Hepatocyte (in vitro differentiated cells): ENCODE data around the gene PCYT1A. TPM values are rescaled to one million over a fixed set of nuclear protein-coding genes. Genes with fewer than 3 reads are reported as not detected.

Experiments used
- DNase-seq: peaks from one replicate; pipeline ENCODE4 v3.0.0-alpha.2; 2016; ENCODE audit warnings: low spot score
- H2AFZ ChIP-seq: fragments of 200-600 bp; sonication (generic); 2 replicates; pipeline ENCODE4 v1.6.0; 2016; ENCODE audit warnings: antibody characterized with exemption, mild to moderate bottlenecking
- H3K27ac ChIP-seq: fragments of 200-600 bp; sonication (generic); 2 replicates; pipeline ENCODE4 v1.5.1; 2016; ENCODE audit warnings: mild to moderate bottlenecking
- H3K27me3 ChIP-seq: fragments of 200-600 bp; sonication (generic); 2 replicates; pipeline ENCODE4 v1.6.1; 2016
- H3K36me3 ChIP-seq: fragments of 200-600 bp; sonication (generic); replicated peaks from 2 replicates; pipeline ENCODE4 v1.5.1; 2016; ENCODE audit warnings: low read depth; ENCODE audit not compliant: insufficient read depth
- H3K4me1 ChIP-seq: fragments of 200-600 bp; sonication (generic); 2 replicates; pipeline ENCODE4 v1.5.1; 2016; ENCODE audit warnings: mild to moderate bottlenecking, moderate library complexity; ENCODE audit not compliant: insufficient read depth
- H3K4me2 ChIP-seq: fragments of 200-600 bp; sonication (generic); 2 replicates; pipeline ENCODE4 v1.6.0; 2016
- H3K4me3 ChIP-seq: fragments of 200-600 bp; sonication (generic); 2 replicates; pipeline ENCODE4 v1.5.1; 2016; ENCODE audit warnings: mild to moderate bottlenecking
- H3K79me2 ChIP-seq: fragments of 200-600 bp; sonication (generic); 2 replicates; pipeline ENCODE4 v1.6.0; 2017; ENCODE audit warnings: mild to moderate bottlenecking
- H3K9me2 ChIP-seq: fragments of 200-600 bp; sonication (generic); replicated peaks from 2 replicates; pipeline ENCODE4 v1.6.0; 2017; ENCODE audit warnings: mild to moderate bottlenecking; ENCODE audit not compliant: insufficient read depth
- H3K9me3 ChIP-seq: fragments of 200-600 bp; sonication (generic); 2 replicates; pipeline ENCODE4 v1.5.1; 2016; ENCODE audit warnings: low read depth, mild to moderate bottlenecking
- H4K20me1 ChIP-seq: fragments of 200-600 bp; sonication (generic); 2 replicates; pipeline ENCODE4 v1.6.0; 2016; ENCODE audit warnings: mild to moderate bottlenecking; ENCODE audit not compliant: insufficient read depth, poor library complexity, severe bottlenecking
- EZH2 ChIP-seq: fragments of 200-600 bp; sonication (generic); IDR thresholded peaks from 2 replicates; pipeline ENCODE4 v1.6.1; 2016; ENCODE audit warnings: antibody characterized with exemption, mild to moderate bottlenecking, borderline replicate concordance
- EZH2phosphoT487 ChIP-seq: fragments of 200-600 bp; sonication (generic); IDR thresholded peaks from one replicate; pipeline ENCODE4 v1.6.1; 2018; ENCODE audit warnings: antibody characterized with exemption, mild to moderate bottlenecking, low read depth, moderate library complexity; ENCODE audit not compliant: unreplicated experiment, severe bottlenecking
- WGBS: methylation state at CpG from one replicate; pipeline ENCODE4 v1.1.6; 2016; ENCODE audit warnings: low lambda C conversion rate; ENCODE audit errors: missing lambda C conversion rate; 5-methylcytosine and 5-hydroxymethylcytosine counted together
- polyA plus RNA-seq: library from polyadenylated mRNA; unstranded; fragments of >200 nt; fragmentation: Nextera tagmentation; extraction: Ambion mirVana; gene quantifications from 2 replicates; pipeline ENCODE4 v1.2.1, GENCODE V29; 2016
- total RNA-seq: library from RNA; depleted of rRNA; stranded (reverse); fragments of >200 nt; gene quantifications from 2 replicates; pipeline ENCODE4 v1.2.3, GENCODE V29; 2014
- TF ChIP-seq, protein P1 (sequence below): fragments of 200-600 bp; sonication (generic); IDR thresholded peaks from 2 replicates; pipeline ENCODE4 v1.5.1; 2016; ENCODE audit warnings: antibody characterized with exemption, mild to moderate bottlenecking; ENCODE audit not compliant: poor library complexity

Gene PCYT1A
- total and polyA plus RNA-seq, 2 experiments from 2014 or later: 23.8 to 69.7 TPM

DNA sequence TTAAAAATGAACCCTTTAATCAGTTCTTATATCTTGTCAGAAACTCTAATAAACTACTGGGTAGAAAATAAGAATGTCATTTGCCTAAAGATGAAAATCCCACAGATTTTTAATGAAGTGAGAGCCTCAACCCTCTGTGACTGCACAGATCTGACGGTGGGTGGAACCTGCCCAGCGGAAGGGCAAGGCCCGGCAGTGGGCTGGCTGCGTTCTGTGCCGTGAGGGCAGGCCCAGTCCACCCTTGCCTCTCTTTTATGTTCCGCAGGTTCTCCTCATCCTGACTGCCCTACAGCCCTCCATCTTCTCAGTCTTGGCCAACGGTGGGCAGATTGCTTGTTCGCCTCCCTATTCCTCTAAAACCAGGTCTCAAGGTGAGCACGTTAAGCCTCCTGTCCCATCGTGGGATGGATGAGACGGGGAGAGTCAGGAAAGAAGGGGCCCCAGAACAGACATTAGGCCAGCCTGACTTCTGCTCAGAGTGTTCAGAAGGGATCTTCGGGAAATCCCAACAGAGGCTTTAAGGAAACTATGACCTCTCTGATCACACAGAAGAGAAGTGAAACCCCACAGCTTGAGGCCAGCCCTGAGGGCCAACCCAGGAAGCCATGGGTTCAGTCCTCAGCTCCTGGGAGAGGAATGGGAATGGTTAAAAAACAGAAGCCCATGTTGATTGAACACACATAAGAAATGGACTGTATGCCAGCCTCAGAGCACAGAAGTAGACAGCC lies 55.2 kb downstream of the PCYT1A start:
- Histone ChIP-seq H3K27ac (no peak overlapping the region), H3K9me3 (no peaks in the 10 kb centered on the region), H3K4me2 (no peak overlapping the region), H3K79me2 (no peaks in the 10 kb centered on the region), H4K20me1 (no peaks in the 10 kb centered on the region), H3K36me3 (no peaks in the 10 kb centered on the region), H3K9me2 (no peaks in the 10 kb centered on the region), H3K27me3 (no peaks in the 10 kb centered on the region), H3K4me1 (no peaks in the 10 kb centered on the region), H2AFZ (no peak overlapping the region), H3K4me3 (no peak overlapping the region)
- no peak for DNase-seq
- no peak for TF ChIP-seq EZH2phosphoT487
- TF ChIP-seq, protein P1, sequence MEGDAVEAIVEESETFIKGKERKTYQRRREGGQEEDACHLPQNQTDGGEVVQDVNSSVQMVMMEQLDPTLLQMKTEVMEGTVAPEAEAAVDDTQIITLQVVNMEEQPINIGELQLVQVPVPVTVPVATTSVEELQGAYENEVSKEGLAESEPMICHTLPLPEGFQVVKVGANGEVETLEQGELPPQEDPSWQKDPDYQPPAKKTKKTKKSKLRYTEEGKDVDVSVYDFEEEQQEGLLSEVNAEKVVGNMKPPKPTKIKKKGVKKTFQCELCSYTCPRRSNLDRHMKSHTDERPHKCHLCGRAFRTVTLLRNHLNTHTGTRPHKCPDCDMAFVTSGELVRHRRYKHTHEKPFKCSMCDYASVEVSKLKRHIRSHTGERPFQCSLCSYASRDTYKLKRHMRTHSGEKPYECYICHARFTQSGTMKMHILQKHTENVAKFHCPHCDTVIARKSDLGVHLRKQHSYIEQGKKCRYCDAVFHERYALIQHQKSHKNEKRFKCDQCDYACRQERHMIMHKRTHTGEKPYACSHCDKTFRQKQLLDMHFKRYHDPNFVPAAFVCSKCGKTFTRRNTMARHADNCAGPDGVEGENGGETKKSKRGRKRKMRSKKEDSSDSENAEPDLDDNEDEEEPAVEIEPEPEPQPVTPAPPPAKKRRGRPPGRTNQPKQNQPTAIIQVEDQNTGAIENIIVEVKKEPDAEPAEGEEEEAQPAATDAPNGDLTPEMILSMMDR: no peak
- no peak for TF ChIP-seq EZH2
- WGBS: 96% methylated on average over 12 of the region's 12 CpGs

DNA sequence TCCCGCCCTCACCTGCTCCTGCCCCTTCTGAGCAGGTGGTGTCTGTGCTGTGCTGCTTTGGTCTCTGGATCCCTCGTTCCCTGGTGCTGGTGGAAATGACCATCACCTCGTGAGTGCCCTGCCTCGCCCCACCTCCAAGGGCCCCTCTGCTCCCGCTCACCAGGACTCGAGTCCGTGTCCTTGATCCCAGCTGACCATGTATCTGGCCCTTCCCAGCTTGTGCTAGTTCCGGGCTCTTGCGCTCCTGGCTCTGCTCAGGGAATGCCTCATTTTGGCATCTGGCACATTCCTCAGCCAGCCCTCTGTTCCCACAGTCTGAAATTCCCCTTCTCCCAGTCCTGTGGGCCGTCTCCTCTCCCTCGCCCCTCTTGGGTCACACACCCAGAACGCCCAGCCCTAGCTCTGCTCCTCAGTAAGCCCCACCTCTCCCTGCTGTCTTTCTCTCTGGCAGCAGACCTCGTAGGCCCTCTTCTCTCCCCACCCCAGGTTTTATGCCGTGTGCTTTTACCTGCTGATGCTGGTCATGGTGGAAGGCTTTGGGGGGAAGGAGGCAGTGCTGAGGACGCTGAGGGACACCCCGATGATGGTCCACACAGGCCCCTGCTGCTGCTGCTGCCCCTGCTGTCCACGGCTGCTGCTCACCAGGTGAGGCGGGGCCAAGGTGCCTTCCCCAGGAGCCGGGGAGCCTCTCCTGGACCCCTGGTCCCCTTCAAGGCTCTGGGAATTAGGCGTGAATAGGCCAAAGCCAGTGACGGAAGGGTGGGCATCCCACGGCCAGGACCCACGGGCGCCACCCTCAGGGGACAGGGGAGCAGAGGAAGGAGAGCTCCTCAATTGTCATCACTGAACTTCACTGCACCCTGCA lies 59.7 kb downstream of the PCYT1A start:
- no peaks in the 10 kb centered on the region for H3K9me3 ChIP-seq
- TF ChIP-seq, protein P1: no peak
- TF ChIP-seq EZH2: no peak
- no peak for TF ChIP-seq EZH2phosphoT487
- no peak overlapping the region for H2AFZ ChIP-seq
- H3K4me1 ChIP-seq: no peaks in the 10 kb centered on the region
- H3K27ac ChIP-seq: no peak overlapping the region
- H3K4me3 ChIP-seq: no peak overlapping the region
- WGBS: 68% methylated on average over 24 of the region's 24 CpGs
- no peaks in the 10 kb centered on the region for H3K27me3 ChIP-seq
- H3K79me2 ChIP-seq: no peaks in the 10 kb centered on the region
- no peak overlapping the region for H3K4me2 ChIP-seq
- H4K20me1 ChIP-seq: no peaks in the 10 kb centered on the region
- peak; percentile 10 for DNase-seq
- no peaks in the 10 kb centered on the region for H3K36me3 ChIP-seq
- no peaks in the 10 kb centered on the region for H3K9me2 ChIP-seq

DNA sequence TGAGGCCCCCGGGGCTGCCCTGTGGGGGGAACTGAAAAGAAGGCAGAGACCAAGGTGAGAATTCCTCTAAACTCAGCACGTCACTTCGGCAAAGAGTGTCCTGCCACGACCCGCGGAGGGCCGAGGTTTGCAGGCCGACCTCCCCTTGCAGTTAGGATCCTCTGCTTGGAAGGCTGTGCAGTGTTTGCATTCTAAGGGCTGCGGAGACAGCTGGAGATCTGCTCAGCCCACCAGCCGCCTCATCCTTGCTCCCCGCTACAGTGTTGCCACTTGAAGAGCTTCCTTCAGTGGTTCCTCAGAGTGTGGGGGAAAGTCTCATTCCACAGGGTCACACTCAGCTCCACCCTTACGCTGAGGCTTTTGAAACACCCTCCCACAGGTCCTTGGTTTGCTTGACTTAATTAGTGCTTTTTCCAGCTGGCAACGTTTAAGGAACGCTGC lies 60.4 kb downstream of the PCYT1A start:
- H3K27ac ChIP-seq: no peak overlapping the region
- no peaks in the 10 kb centered on the region for H3K4me1 ChIP-seq
- no peaks in the 10 kb centered on the region for H3K27me3 ChIP-seq
- H3K9me2 ChIP-seq: no peaks in the 10 kb centered on the region
- H2AFZ ChIP-seq: no peak overlapping the region
- no peaks in the 10 kb centered on the region for H3K9me3 ChIP-seq
- no peak for DNase-seq
- TF ChIP-seq, protein P1: no peak
- TF ChIP-seq EZH2phosphoT487 (no peak), EZH2 (no peak)
- H3K79me2 ChIP-seq: no peaks in the 10 kb centered on the region
- WGBS: 83% methylated on average over 14 of the region's 14 CpGs
- H3K36me3 ChIP-seq: no peaks in the 10 kb centered on the region
- no peak overlapping the region for H3K4me3 ChIP-seq
- H4K20me1 ChIP-seq: no peaks in the 10 kb centered on the region
- no peak overlapping the region for H3K4me2 ChIP-seq
